ENCODE results near the gene WDR82. TPM values are rescaled to one million over a fixed set of nuclear protein-coding genes. Genes with fewer than 3 reads are reported as not detected.

Gene WDR82
- total RNA-seq, 1 donor from 2014 or later: 69.7 TPM

- intact Hi-C loops (cut with DNase I): no loop called here
- DNase-seq (ENCODE audit: low spot score): no peak
Measured at GRCh38 chr3:52242039-52242438, 36.4 kb downstream of the WDR82 start.

GRCh38 chr3:52240886-52241370, 37.5 kb downstream of the WDR82 start:
- intact Hi-C loops (cut with DNase I): no loop called here
- no peak for DNase-seq (ENCODE audit: low spot score)

- intact Hi-C loops (cut with DNase I): no loop called here
- peak; percentile 73 for DNase-seq (ENCODE audit: low spot score)
Measured at GRCh38 chr3:52240059-52240885, 38.2 kb downstream of the WDR82 start.

GRCh38 chr3:52238761-52239701, 39.4 kb downstream of the WDR82 start, which contains the start of gene TWF2:
Gene TWF2, minus strand, starts transcription at chr3:52239158. Its CDS starts 142 bp downstream, at chr3:52239016.
- intact Hi-C loops (cut with DNase I): loop anchor here (5.0 kb wide), 1 partner anchor 217 kb away; no protein-coding TSS in a partner anchor
- peak; percentile 93 for DNase-seq (ENCODE audit: low spot score)

- no peak for DNase-seq (ENCODE audit: low spot score)
- intact Hi-C loops (cut with DNase I): loop anchor here (5.0 kb wide), 1 partner anchor 216 kb away; no protein-coding TSS in a partner anchor
Measured at GRCh38 chr3:52238193-52238760, 40.2 kb downstream of the WDR82 start.

- DNase-seq (ENCODE audit: low spot score): peak; percentile 94
- intact Hi-C loops (cut with DNase I): loop anchor here (5.0 kb wide), 1 partner anchor 215 kb away; no protein-coding TSS in a partner anchor
Measured at GRCh38 chr3:52237657-52238172, 40.7 kb downstream of the WDR82 start.

- intact Hi-C loops (cut with DNase I): loop anchor here (5.0 kb wide), 1 partner anchor 215 kb away; no protein-coding TSS in a partner anchor
- DNase-seq (ENCODE audit: low spot score): peak; percentile 67
Measured at GRCh38 chr3:52237006-52237656, 41.3 kb downstream of the WDR82 start.

GRCh38 chr3:52236424-52236886, 42.0 kb downstream of the WDR82 start:
- intact Hi-C loops (cut with DNase I): loop anchor here (5.0 kb wide), 1 partner anchor 214 kb away; no protein-coding TSS in a partner anchor
- DNase-seq (ENCODE audit: low spot score): peak; percentile 73

- intact Hi-C loops (cut with DNase I): loop anchor here (2.0 to 5.0 kb wide), 2 partner anchors 44 to 212 kb away; partner anchors contain the start of gene WDR82
- no peak for DNase-seq (ENCODE audit: low spot score)
Measured at GRCh38 chr3:52234516-52235447, 43.7 kb downstream of the WDR82 start.

- intact Hi-C loops (cut with DNase I): loop anchor here (2.0 kb wide), 1 partner anchor 45 kb away; the partner anchor contains the start of gene WDR82
- DNase-seq (ENCODE audit: low spot score): no peak
Measured at GRCh38 chr3:52233968-52234367, 44.5 kb downstream of the WDR82 start.

- intact Hi-C loops (cut with DNase I): no loop called here
- DNase-seq (ENCODE audit: low spot score): no peak
Measured at GRCh38 chr3:52233108-52233591, 45.3 kb downstream of the WDR82 start.

GRCh38 chr3:52232279-52233107, 46.0 kb downstream of the WDR82 start:
- no peak for DNase-seq (ENCODE audit: low spot score)
- intact Hi-C loops (cut with DNase I): no loop called here

- intact Hi-C loops (cut with DNase I): loop anchor here (2.0 kb wide), 1 partner anchor 105 kb away; no protein-coding TSS in a partner anchor
- peak; percentile 92 for DNase-seq (ENCODE audit: low spot score)
Measured at GRCh38 chr3:52231502-52232278, 46.8 kb downstream of the WDR82 start.

GRCh38 chr3:52230889-52231499, 47.5 kb downstream of the WDR82 start:
- intact Hi-C loops (cut with DNase I): loop anchor here (2.0 kb wide), 1 partner anchor 106 kb away; no protein-coding TSS in a partner anchor
- DNase-seq (ENCODE audit: low spot score): no peak

- intact Hi-C loops (cut with DNase I): loop anchor here (2.0 kb wide), 1 partner anchor 106 kb away; no protein-coding TSS in a partner anchor
Measured at GRCh38 chr3:52230461-52230860, 48.0 kb downstream of the WDR82 start.

More at GRCh38 chr3:52230461-52230860, 48.0 kb downstream of the WDR82 start:
- DNase-seq (ENCODE audit: low spot score): peak; percentile 74

Data from cardiac septum (tissue), 1 donor.